GM21423 (cell line): Measurements from ENCODE around the gene NRXN3.

Experiments
- ATAC-seq: cut with Tn5 transposase; IDR thresholded peaks from one replicate; pipeline ENCODE4 v1.9.1; 2021; ENCODE audit warnings: mild to moderate bottlenecking, moderate library complexity; ENCODE audit not compliant: unreplicated experiment

Gene NRXN3

GRCh38 chr14:79544698-79545070 is 1374.5 kb downstream of the NRXN3 start:
- ATAC-seq, result no peak

- no peak for ATAC-seq
These were observed 1378.7 kb downstream of the NRXN3 start for GRCh38 chr14:79548836-79549235.

DNA sequence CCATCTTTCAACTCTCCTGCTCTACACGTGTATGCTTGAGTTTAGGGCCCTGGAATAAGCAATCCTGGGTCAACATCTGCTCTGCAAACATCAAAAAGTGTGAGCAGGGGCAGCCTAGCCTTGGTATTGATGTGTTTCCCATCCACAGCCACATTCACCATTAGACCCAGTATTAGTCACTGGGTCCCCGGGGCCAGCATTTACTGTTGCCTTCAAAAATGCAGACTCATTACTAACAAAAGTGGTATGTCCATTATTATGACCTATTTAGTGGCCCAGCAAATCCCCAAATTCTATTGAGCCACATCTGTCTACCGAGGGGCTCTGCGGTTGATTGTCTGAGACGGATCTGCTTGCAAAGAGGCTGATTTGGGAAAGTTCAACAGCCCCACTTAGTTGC is 1379.3 kb downstream of the NRXN3 start:
- ATAC-seq, result no peak

- no peak for ATAC-seq
These were observed 1381.3 kb downstream of the NRXN3 start for GRCh38 chr14:79551523-79551922.

- no peak for ATAC-seq
These were observed 1382.6 kb downstream of the NRXN3 start for GRCh38 chr14:79552778-79553177.

DNA sequence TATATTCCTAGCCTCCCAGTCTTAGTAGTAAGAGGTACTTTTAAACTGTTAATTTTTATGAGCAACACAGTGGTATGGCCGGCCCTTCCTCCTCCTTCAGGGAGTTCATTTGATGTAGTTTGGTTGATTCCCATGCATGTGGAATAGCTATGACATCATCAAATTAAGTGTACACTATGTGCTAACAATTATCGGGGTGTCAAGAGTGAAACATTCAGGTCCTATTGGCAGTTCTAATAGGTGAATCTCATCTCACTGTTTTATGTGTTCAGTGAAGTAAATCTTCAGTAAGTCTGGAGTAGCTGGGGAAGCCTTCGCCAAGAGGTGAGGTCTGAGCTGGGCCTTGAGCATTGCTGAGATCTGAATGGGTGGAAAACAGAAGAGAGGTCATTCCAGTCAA is 1384.6 kb downstream of the NRXN3 start:
- ATAC-seq, result no peak

GRCh38 chr14:79555429-79555828 is 1385.3 kb downstream of the NRXN3 start:
- ATAC-seq, result no peak

GRCh38 chr14:79557309-79557708 is 1387.1 kb downstream of the NRXN3 start:
- ATAC-seq, result no peak

- ATAC-seq, result no peak
These were observed 1392.0 kb downstream of the NRXN3 start for GRCh38 chr14:79562185-79562584.

DNA sequence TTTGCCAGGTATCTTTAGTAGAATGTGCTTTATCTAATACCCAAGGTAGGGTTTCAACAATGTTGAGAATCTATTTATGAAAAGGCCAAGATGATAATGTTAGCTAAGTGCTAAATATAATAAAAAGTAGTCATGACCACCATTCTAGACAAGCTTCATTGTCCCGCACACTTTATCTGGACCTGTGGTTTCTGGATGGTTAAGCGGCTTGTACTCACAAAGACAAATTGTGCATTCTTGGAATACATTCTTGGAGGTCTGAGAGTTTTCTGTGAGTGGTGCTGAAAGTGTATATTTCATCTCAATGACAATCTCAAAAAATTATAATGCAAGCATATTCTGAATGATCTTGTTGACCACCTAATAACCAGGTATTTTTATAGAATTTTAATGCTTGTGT is 1394.2 kb downstream of the NRXN3 start:
- no peak for ATAC-seq

GRCh38 chr14:79567306-79567705 is 1397.1 kb downstream of the NRXN3 start:
- ATAC-seq, result no peak

GRCh38 chr14:79568594-79568993 is 1398.4 kb downstream of the NRXN3 start:
- ATAC-seq, result no peak

DNA sequence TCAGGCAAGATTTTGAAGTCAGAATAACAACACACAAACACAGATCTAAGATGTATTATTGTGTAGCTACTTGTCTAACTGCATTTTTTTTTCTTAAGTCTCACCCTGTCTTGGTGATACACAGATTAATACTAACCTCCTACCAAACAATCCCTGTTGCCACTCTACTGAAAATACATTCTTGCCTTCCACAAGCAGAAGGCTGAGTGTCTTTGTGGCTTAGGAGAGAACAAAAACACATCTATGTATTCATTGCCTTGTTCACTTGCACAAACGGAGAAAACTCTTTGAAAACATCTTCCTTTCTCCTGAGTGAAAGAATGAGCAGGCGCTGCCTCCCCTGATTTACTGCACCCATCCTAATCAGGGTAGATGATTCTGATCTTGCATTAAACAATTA is 1398.9 kb downstream of the NRXN3 start:
- no peak for ATAC-seq

DNA sequence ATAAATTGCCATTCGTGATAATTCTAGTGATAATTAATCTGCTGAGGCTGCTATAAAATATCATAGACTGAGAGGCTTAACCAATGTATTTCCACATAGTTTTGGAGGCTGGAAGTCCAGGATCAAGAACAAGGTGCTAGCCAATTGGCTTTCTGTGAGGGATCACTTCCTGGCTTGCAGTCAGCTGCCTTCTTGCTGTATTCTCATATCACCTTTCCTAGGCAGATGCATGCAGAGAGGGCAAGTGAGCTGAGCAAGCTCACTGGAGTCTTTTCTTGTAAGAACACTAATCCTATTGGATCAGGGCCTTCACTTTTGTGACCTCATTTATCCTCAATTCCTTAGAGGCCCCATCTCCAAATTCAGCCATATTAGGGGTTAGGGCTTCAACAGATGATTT is 1400.5 kb downstream of the NRXN3 start:
- no peak for ATAC-seq

DNA sequence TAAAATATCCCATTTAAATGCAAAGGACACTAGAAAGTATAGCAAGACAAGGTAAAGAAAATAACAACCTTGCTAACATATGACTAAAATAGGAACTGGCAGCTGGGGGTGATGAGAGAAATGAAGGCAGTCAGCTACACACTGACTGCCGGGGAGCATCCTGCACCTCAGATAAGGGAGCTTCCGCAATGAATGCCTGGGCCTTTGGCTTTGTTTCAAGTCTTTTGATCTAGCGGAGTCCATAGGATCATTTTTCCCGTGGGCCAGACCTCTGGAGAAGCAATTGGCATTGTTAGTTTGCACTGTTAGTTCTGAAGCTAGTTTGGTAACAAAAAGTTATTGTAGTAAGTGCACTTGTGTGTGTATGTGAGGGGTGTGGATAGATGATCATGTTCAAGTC is 1401.2 kb downstream of the NRXN3 start:
- ATAC-seq, result no peak

- no peak for ATAC-seq
These were observed 1403.3 kb downstream of the NRXN3 start for GRCh38 chr14:79573486-79573885.

DNA sequence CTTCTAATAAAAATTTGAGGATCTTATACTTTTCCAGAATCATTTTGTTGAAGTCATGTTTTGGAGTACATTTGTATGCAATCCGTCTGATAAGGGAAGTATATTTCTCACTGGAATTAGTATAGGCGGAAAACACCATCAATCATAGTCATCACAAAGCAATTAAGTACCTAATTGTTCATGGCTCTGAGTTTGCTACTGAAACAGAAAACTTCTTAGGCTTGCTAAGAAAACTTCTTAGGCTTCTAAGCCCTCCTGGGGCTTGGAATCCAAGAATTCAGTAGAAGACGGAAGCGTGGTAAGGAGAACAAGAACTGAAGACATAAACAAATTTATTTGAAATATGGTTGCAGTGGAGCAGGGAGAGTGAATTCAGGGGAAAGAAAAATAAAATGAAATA is 1404.9 kb downstream of the NRXN3 start:
- no peak for ATAC-seq

GRCh38 chr14:79576424-79576823 is 1406.3 kb downstream of the NRXN3 start:
- no peak for ATAC-seq

- no peak for ATAC-seq
These were observed 1408.3 kb downstream of the NRXN3 start for GRCh38 chr14:79578470-79578869.

DNA sequence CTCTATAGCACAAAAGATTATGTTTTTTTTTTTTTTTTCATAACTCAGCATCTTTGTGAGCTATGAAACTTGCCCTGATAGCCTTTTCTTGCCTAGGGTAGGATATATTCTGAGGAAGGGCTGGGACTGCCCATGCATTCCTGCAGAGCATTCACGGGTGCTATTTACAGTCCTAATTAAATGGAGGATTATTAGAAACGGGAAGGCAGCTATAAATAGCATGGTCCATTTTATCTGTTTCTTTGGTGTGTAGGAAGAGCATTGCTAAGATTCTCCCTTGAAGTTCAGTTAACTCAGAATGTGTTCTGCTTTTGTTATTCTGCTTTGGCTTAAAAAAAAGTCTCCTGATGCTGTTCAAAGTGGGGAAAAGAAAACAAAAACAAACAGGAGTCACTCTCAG is 1410.2 kb downstream of the NRXN3 start:
- ATAC-seq, result no peak

GRCh38 chr14:79580906-79581305 is 1410.7 kb downstream of the NRXN3 start:
- no peak for ATAC-seq

- no peak for ATAC-seq
These were observed 1411.9 kb downstream of the NRXN3 start for GRCh38 chr14:79581912-79582576.

DNA sequence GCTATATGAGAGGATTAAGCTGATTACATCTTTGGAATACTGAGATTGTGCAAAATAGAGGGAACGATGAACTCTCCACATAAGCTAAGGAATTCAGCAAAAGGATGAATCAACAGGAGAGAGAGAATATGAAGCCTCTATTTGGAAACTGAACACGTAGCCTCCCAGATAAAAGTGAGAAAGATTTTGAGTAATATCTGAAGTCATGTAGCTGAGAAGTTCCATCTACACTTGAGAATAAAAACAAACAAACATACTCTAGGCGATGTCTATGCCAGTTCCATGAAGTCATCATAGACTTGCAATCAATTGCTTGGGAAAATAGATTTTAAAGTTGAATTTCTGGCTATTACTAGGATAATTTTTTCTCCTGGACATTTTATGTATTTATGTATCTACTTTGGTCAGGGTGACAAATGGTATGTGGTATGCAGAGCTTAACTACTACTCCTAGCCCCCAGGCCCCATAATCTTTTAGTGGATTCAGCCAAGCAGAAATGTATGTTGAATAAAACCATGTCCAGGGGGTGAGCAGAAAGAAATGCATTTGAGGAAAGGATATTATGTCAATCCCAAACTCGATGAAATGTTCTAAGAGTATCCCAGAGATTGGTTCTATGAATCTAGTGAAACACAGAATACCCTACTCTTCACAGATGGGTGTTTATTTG is 1413.7 kb downstream of the NRXN3 start:
- ATAC-seq, result no peak
